ENCODE results near the gene IL6. TPM values are rescaled to one million over a fixed set of nuclear protein-coding genes. Genes with fewer than 3 reads are reported as not detected.

IL6 gene
- total RNA-seq, 1 donor: 52.8 TPM

GRCh38 chr7:22727714-22728035 lies 675 bp downstream of the IL6 start:
- Histone ChIP-seq H4K20me1 (ENCODE audit: insufficient read depth, low read length) (no peaks in the 10 kb centered on the region), H3K4me3 (ENCODE audit: insufficient read depth, low read length) (peak overlapping the region; percentile 84), H3K27ac (ENCODE audit: low read depth, low read length) (peak overlapping the region; percentile 99), H3K4me2 (ENCODE audit: insufficient read depth, low read length) (peak overlapping the region; percentile 97), H3K27me3 (ENCODE audit: insufficient read depth, low read length) (no peaks in the 10 kb centered on the region), H3K9me3 (ENCODE audit: low read depth, low read length) (no peaks in the 10 kb centered on the region), H3K36me3 (ENCODE audit: insufficient read depth, low read length) (peaks cover 31% of the 10 kb centered on the region), H3K79me2 (ENCODE audit: insufficient read depth, low read length) (peaks cover 21% of the 10 kb centered on the region), H3K4me1 (ENCODE audit: insufficient read depth, low read length) (peaks cover 65% of the 10 kb centered on the region), H2AFZ (ENCODE audit: low read length) (no peak overlapping the region)
- DNase-seq (ENCODE audit: insufficient read length, low spot score, missing footprints): no peak
- no peak for TF ChIP-seq CTCF (IDR thresholded peaks at IDR 0.05; ENCODE audit: extremely low read depth, low read depth, low read length)

DNA sequence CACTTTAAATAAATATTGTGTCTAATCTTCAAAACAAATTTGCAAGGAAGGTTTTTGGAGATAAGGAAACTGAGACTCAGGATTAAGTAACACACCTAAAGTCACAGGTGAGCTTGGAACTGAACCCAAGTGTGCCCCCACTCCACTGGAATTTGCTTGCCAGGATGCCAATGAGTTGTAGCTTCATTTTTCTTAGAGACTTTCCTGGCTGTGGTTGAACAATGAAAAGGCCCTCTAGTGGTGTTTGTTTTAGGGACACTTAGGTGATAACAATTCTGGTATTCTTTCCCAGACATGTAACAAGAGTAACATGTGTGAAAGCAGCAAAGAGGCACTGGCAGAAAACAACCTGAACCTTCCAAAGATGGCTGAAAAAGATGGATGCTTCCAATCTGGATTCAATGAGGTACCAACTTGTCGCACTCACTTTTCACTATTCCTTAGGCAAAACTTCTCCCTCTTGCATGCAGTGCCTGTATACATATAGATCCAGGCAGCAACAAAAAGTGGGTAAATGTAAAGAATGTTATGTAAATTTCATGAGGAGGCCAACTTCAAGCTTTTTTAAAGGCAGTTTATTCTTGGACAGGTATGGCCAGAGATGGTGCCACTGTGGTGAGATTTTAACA lies 1.5 kb downstream of the IL6 start:
- no peaks in the 10 kb centered on the region for H3K9me3 ChIP-seq (ENCODE audit: low read depth, low read length)
- H3K4me2 ChIP-seq (ENCODE audit: insufficient read depth, low read length): peak overlapping the region; percentile 97
- no peak overlapping the region for H2AFZ ChIP-seq (ENCODE audit: low read length)
- peak overlapping the region; percentile 99 for H3K27ac ChIP-seq (ENCODE audit: low read depth, low read length)
- TF ChIP-seq CTCF (IDR thresholded peaks at IDR 0.05; ENCODE audit: extremely low read depth, low read depth, low read length): peak; percentile 57
- H3K27me3 ChIP-seq (ENCODE audit: insufficient read depth, low read length): no peaks in the 10 kb centered on the region
- peak overlapping the region; percentile 84 for H3K4me3 ChIP-seq (ENCODE audit: insufficient read depth, low read length)
- peaks cover 21% of the 10 kb centered on the region for H3K79me2 ChIP-seq (ENCODE audit: insufficient read depth, low read length)
- no peaks in the 10 kb centered on the region for H4K20me1 ChIP-seq (ENCODE audit: insufficient read depth, low read length)
- DNase-seq (ENCODE audit: insufficient read length, low spot score, missing footprints): peak; percentile 46
- H3K36me3 ChIP-seq (ENCODE audit: insufficient read depth, low read length): peaks cover 31% of the 10 kb centered on the region
- peaks cover 56% of the 10 kb centered on the region for H3K4me1 ChIP-seq (ENCODE audit: insufficient read depth, low read length)

DNA sequence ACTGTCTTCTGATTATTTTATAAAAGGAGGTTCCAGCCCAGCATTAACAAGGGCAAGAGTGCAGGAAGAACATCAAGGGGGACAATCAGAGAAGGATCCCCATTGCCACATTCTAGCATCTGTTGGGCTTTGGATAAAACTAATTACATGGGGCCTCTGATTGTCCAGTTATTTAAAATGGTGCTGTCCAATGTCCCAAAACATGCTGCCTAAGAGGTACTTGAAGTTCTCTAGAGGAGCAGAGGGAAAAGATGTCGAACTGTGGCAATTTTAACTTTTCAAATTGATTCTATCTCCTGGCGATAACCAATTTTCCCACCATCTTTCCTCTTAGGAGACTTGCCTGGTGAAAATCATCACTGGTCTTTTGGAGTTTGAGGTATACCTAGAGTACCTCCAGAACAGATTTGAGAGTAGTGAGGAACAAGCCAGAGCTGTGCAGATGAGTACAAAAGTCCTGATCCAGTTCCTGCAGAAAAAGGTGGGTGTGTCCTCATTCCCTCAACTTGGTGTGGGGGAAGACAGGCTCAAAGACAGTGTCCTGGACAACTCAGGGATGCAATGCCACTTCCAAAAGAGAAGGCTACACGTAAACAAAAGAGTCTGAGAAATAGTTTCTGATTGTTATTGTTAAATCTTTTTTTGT lies 2.3 kb downstream of the IL6 start:
- no peak overlapping the region for H2AFZ ChIP-seq (ENCODE audit: low read length)
- no peaks in the 10 kb centered on the region for H3K27me3 ChIP-seq (ENCODE audit: insufficient read depth, low read length)
- no peak for DNase-seq (ENCODE audit: insufficient read length, low spot score, missing footprints)
- H3K27ac ChIP-seq (ENCODE audit: low read depth, low read length): peak overlapping the region; percentile 99
- no peaks in the 10 kb centered on the region for H4K20me1 ChIP-seq (ENCODE audit: insufficient read depth, low read length)
- peaks cover 53% of the 10 kb centered on the region for H3K4me1 ChIP-seq (ENCODE audit: insufficient read depth, low read length)
- peak overlapping the region; percentile 84 for H3K4me3 ChIP-seq (ENCODE audit: insufficient read depth, low read length)
- peaks cover 21% of the 10 kb centered on the region for H3K79me2 ChIP-seq (ENCODE audit: insufficient read depth, low read length)
- H3K36me3 ChIP-seq (ENCODE audit: insufficient read depth, low read length): peaks cover 31% of the 10 kb centered on the region
- H3K9me3 ChIP-seq (ENCODE audit: low read depth, low read length): no peaks in the 10 kb centered on the region
- H3K4me2 ChIP-seq (ENCODE audit: insufficient read depth, low read length): peak overlapping the region; percentile 97
- TF ChIP-seq CTCF (IDR thresholded peaks at IDR 0.05; ENCODE audit: extremely low read depth, low read depth, low read length): no peak

DNA sequence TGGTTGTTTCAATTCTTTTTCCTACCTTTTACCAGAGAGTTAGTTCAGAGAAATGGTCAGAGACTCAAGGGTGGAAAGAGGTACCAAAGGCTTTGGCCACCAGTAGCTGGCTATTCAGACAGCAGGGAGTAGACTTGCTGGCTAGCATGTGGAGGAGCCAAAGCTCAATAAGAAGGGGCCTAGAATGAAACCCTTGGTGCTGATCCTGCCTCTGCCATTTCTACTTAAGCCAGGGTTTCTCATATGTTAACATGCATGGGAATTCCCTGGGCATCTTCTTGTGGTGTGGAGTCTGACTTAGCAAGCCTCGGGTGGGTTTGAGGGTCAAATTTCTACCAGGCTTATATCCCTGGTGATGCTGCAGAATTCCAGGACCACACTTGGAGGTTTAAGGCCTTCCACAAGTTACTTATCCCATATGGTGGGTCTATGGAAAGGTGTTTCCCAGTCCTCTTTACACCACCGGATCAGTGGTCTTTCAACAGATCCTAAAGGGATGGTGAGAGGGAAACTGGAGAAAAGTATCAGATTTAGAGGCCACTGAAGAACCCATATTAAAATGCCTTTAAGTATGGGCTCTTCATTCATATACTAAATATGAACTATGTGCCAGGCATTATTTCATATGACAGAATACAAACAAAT lies 3.2 kb downstream of the IL6 start:
- Histone ChIP-seq H3K4me3 (ENCODE audit: insufficient read depth, low read length) (peak overlapping the region; percentile 33), H3K4me2 (ENCODE audit: insufficient read depth, low read length) (peak overlapping the region; percentile 97)

More for the DNA sequence above, 3.2 kb downstream of the IL6 start:
- H3K4me1 ChIP-seq (ENCODE audit: insufficient read depth, low read length): peaks cover 53% of the 10 kb centered on the region
- no peak for TF ChIP-seq CTCF (IDR thresholded peaks at IDR 0.05; ENCODE audit: extremely low read depth, low read depth, low read length)
- H4K20me1 ChIP-seq (ENCODE audit: insufficient read depth, low read length): no peaks in the 10 kb centered on the region
- H2AFZ ChIP-seq (ENCODE audit: low read length): no peak overlapping the region
- H3K79me2 ChIP-seq (ENCODE audit: insufficient read depth, low read length): peaks cover 21% of the 10 kb centered on the region
- DNase-seq (ENCODE audit: insufficient read length, low spot score, missing footprints): no peak
- H3K9me3 ChIP-seq (ENCODE audit: low read depth, low read length): no peaks in the 10 kb centered on the region
- H3K27ac ChIP-seq (ENCODE audit: low read depth, low read length): peak overlapping the region; percentile 99
- no peaks in the 10 kb centered on the region for H3K27me3 ChIP-seq (ENCODE audit: insufficient read depth, low read length)
- peaks cover 31% of the 10 kb centered on the region for H3K36me3 ChIP-seq (ENCODE audit: insufficient read depth, low read length)
